GM21447 (cell line): ENCODE measurements around the gene STRIT1.

ENCODE experiments used
- ATAC-seq: cut with Tn5 transposase; IDR thresholded peaks from one replicate; pipeline ENCODE4 v1.9.1; 2021; ENCODE audit not compliant: unreplicated experiment

STRIT1 gene

GRCh38 chr3:155293516-155293915 is at the start of gene STRIT1:
STRIT1 (minus strand) TSS chr3:155293683.
- no peak for ATAC-seq

GRCh38 chr3:155342344-155342743 is 48.9 kb upstream of the STRIT1 start:
- ATAC-seq = no peak

- ATAC-seq = no peak
Observed at GRCh38 chr3:155339052-155339451, 45.6 kb upstream of the STRIT1 start.

GRCh38 chr3:155335724-155336354 is 42.4 kb upstream of the STRIT1 start:
- ATAC-seq = no peak

GRCh38 chr3:155334914-155335723 is 41.6 kb upstream of the STRIT1 start:
- ATAC-seq = peak; percentile 95

- no peak for ATAC-seq
Observed at GRCh38 chr3:155334215-155334913, 40.9 kb upstream of the STRIT1 start.

GRCh38 chr3:155332716-155333115 is 39.2 kb upstream of the STRIT1 start:
- ATAC-seq = no peak

- ATAC-seq = no peak
Observed at GRCh38 chr3:155331078-155331477, 37.6 kb upstream of the STRIT1 start.

- ATAC-seq = no peak
Observed at GRCh38 chr3:155330370-155330769, 36.9 kb upstream of the STRIT1 start.

GRCh38 chr3:155329513-155330048 is 36.1 kb upstream of the STRIT1 start:
- ATAC-seq = no peak

- ATAC-seq = no peak
Observed at GRCh38 chr3:155327871-155328270, 34.4 kb upstream of the STRIT1 start.

GRCh38 chr3:155327430-155327829 is 33.9 kb upstream of the STRIT1 start:
- ATAC-seq = no peak

GRCh38 chr3:155326901-155327300 is 33.4 kb upstream of the STRIT1 start:
- ATAC-seq = no peak

GRCh38 chr3:155326244-155326643 is 32.8 kb upstream of the STRIT1 start:
- ATAC-seq = no peak

GRCh38 chr3:155325263-155325835 is 31.9 kb upstream of the STRIT1 start:
- no peak for ATAC-seq

- peak; percentile 79 for ATAC-seq
Observed at GRCh38 chr3:155323063-155323666, 29.7 kb upstream of the STRIT1 start.

- ATAC-seq = no peak
Observed at GRCh38 chr3:155321418-155321817, 27.9 kb upstream of the STRIT1 start.

GRCh38 chr3:155320934-155321333 is 27.5 kb upstream of the STRIT1 start:
- no peak for ATAC-seq

- ATAC-seq = no peak
Observed at GRCh38 chr3:155318740-155319139, 25.3 kb upstream of the STRIT1 start.

GRCh38 chr3:155317211-155317610 is 23.7 kb upstream of the STRIT1 start:
- ATAC-seq = no peak

- ATAC-seq = no peak
Observed at GRCh38 chr3:155316426-155316825, 22.9 kb upstream of the STRIT1 start.
